Right lung (tissue), 10 donors: ENCODE measurements around the gene PDE4DIP. TPM values are rescaled to one million over a fixed set of nuclear protein-coding genes. Genes with fewer than 3 reads are reported as not detected.
"Not testable (repeated sequence)": the region's sequence is repeated elsewhere in the genome, so short reads cannot be mapped to it uniquely, and the experiment has no call there.

Experiments used
- DNase-seq, 2 donors: peaks; one replicate each; pipeline ENCODE4 v3.0.0-alpha.2; 2013
- long read RNA-seq, 8 donors: transcript quantifications; one replicate each; lab custom pipeline, GENCODE V29; 2026
- polyA plus RNA-seq, 5 donors: library from polyadenylated mRNA; unstranded; fragments of 120-200 nt; gene quantifications; one replicate each; pipeline versions ENCODE4 v1.2.1 to v1.2.3, GENCODE V29; 2013; ENCODE audit warnings: inconsistent platforms in 1 of 5, low replicate concordance in 1 of 5; ENCODE audit not compliant: insufficient read length in 5 of 5, insufficient read depth in 1 of 5

The PDE4DIP gene
- 10 to 100 TPM; 43.0 to 78.7 (median 61.9) TPM for polyA plus RNA-seq
- long read RNA-seq, donor 1, partial matches to known transcripts: 0 of 1 reads
- long read RNA-seq, donor 1, other reads (novel, unspliced or antisense): 0 of 1 reads
- long read RNA-seq, donor 2, full-length matches to known transcripts: 3 of 3 reads
- long read RNA-seq, donor 2, partial matches to known transcripts: 0 of 3 reads
- long read RNA-seq, donor 2, other reads (novel, unspliced or antisense): 0 of 3 reads
- long read RNA-seq, donor 3, partial matches to known transcripts: 0 of 1 reads
- long read RNA-seq, donor 3, other reads (novel, unspliced or antisense): 0 of 1 reads
- long read RNA-seq, donor 4, full-length matches to known transcripts: 1 of 1 reads
- long read RNA-seq, donor 4, partial matches to known transcripts: 0 of 1 reads
- long read RNA-seq, donor 4, other reads (novel, unspliced or antisense): 0 of 1 reads
- long read RNA-seq, donor 5, full-length matches to known transcripts: 2 of 15 reads
- long read RNA-seq, donor 5, partial matches to known transcripts: 5 of 15 reads
- long read RNA-seq, donor 5, other reads (novel, unspliced or antisense): 8 of 15 reads
- long read RNA-seq, donor 6, partial matches to known transcripts: 0 of 1 reads
- long read RNA-seq, donor 6, other reads (novel, unspliced or antisense): 0 of 1 reads
- long read RNA-seq, donor 7, full-length matches to known transcripts: 3 of 3 reads
- long read RNA-seq, donor 7, partial matches to known transcripts: 0 of 3 reads
- long read RNA-seq, donor 7, other reads (novel, unspliced or antisense): 0 of 3 reads
- long read RNA-seq, donor 8: 0 reads

GRCh38 chr1:148844220-148844619, at the start of gene PDE4DIP:
Gene PDE4DIP, plus strand, starts transcription at chr1:148844428. Its CDS starts 347 bp downstream, at chr1:148844775.
- not testable (repeated sequence) for DNase-seq

- DNase-seq: not testable (repeated sequence)
Measured at GRCh38 chr1:148808268-148808928, 35.8 kb upstream of the PDE4DIP start.

DNA sequence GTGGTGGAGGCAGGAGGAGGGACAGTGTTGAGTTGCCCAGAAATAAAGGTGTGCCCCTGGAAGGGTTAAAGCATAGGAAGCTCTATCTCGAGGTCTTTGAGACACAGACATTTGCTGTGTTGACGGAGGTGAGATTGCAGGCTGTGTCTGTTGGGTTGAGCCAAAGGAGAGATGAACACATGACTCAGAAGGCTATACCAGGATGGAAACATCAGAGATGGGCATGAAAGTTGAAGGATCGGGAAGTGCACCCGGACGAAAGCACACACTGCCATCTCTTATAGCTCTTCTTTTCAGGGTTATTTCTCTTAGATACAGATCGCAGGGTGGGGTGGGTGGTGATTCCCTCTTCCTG, 35.3 kb upstream of the PDE4DIP start:
- DNase-seq: not testable (repeated sequence)

- DNase-seq: not testable (repeated sequence)
Measured at GRCh38 chr1:148822180-148822579, 22.0 kb upstream of the PDE4DIP start.

DNA sequence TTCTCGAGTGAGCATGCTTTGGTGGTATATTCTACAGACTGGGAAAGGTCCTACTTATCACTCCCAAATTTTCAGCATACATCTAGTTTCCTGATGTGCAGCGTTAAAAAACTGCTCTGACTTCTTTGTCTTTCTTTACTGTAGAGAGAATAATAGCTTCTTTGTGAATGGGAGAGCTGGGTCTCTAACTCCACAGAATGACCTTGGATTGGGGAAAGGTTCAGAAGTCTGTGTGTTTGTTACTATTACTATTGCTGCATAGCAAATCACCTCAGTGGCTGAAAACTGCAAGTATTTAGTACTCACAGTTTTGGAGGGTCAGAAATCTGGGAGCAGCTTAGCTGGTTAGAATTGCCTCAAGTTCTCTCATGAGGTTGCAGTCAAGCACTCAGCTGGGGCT, 20.4 kb upstream of the PDE4DIP start:
- not testable (repeated sequence) for DNase-seq

DNA sequence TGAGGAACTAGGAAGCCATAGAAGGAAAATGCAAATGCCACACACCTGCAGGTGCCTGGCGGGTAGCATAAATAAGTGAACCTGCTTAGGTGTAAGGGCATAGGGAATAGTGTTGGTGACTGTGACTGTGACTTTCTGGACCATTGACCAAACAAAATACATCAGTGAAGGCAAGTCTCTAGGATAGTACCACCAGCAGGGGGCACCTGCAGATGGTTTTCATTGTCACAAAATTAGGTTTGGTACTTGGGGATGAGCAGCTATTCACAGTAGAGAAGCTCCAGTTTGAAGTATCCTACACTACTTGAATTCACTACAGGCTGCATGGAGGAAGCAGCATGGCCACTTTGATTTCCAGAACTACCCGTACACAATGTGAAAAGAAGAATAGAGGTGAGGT, 19.2 kb upstream of the PDE4DIP start:
- DNase-seq: not testable (repeated sequence)

- not testable (repeated sequence) for DNase-seq
Measured at GRCh38 chr1:148828531-148828930, 15.7 kb upstream of the PDE4DIP start.

- DNase-seq: not testable (repeated sequence)
Measured at GRCh38 chr1:148828962-148829361, 15.3 kb upstream of the PDE4DIP start.

GRCh38 chr1:148829365-148829764, 14.9 kb upstream of the PDE4DIP start:
- DNase-seq: not testable (repeated sequence)

DNA sequence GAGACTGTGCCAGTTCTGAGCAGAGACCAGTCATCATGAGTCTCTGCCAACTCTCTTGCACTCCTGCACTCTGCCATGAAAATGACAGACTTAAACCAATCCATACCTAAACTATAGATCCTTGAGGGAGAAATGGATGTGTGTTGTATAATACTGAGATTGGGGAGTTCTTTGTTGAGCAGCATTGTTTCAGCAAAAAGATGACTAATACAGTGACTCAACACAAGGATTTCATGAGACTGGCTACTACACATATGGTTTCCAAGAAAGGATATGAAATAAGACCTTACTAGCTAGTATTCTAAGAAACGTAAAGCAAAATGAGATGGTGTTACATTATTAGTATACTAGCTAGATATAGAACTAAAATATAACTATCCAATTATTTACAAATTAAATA, 3.0 kb upstream of the PDE4DIP start:
- not testable (repeated sequence) for DNase-seq

DNA sequence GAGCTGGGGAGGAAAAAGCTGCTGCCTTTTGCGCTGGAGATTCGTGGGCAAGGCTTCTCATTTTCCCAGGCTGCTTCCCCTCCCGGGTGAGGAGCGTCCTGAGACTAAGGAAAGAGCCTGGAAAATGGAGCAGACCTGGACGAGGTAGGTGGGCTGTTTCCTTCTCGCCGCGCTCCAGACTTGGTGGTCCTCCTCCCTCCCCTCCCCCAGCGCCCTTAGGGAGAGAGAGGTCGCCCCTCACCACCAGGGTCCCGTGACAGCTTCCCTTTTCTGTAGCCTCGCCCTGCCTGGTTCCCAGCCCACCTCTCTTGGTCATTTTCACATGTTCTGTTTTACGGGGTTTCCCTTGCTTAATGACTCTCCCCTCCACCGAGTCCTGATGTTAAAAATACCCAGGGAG, 423 bp downstream of the PDE4DIP start:
- not testable (repeated sequence) for DNase-seq

DNA sequence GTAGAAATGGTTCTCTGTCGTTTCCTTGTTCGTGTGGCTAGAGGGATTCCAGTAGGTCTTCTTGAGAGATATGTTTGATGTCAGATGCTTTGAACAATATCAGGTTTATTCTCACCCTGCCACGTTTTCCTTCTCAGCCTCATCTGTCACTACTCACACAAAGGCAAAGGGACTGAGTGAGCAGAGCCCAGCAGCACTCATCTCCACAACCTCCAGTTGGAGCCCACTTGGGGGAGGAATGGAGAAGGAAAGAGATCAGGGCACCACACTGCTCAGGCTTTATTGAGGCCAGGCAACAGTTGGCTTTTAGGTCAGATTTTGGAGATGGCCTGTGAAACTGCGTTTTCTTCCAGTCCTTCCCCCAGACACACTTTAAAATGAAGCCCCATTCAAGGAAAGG, 840 bp downstream of the PDE4DIP start:
- DNase-seq: not testable (repeated sequence)

DNA sequence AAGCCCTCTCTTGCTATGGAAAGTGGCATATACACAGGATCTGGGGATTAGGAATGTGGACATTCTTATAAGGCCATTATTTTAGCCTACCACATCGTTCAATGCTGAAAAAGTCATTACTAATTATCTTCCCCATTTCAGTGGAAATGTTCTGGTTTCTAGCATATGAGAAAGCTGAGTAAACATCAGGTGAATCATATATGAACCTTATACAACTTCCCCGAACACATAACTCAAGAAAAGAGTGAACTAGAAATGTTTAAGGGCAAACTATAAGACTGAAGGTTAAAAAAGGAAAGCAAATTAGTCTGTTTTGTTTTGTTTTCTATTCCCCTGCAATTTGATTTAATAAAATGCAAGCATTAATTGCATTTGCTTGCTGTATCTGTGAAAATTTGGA, 6.1 kb downstream of the PDE4DIP start:
- DNase-seq: not testable (repeated sequence)

DNA sequence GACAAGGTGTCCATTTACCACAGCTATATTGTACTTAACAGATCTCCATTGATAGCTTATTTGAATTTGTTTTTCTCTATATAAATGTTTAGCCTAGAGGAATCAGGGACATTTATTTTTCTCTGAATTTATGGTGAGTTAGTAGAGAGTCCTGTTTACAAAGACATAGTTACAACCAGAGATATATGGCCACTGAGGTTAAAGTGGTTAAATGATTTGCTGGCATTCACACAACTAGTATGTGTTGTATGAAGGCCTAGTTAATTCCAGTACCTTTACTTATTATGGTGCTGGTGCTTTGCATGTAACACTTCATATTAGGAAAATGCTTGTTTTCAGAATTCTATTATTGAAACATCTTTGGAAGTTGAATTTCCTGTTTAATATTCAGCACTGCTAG, 6.6 kb downstream of the PDE4DIP start:
- not testable (repeated sequence) for DNase-seq

GRCh38 chr1:148851684-148852083, 7.5 kb downstream of the PDE4DIP start:
- not testable (repeated sequence) for DNase-seq

GRCh38 chr1:148853363-148853762, 9.1 kb downstream of the PDE4DIP start:
- DNase-seq: not testable (repeated sequence)

- DNase-seq: not testable (repeated sequence)
Measured at GRCh38 chr1:148854063-148854462, 9.8 kb downstream of the PDE4DIP start.

GRCh38 chr1:148855367-148855766, 11.1 kb downstream of the PDE4DIP start:
- not testable (repeated sequence) for DNase-seq

- not testable (repeated sequence) for DNase-seq
Measured at GRCh38 chr1:148860049-148860448, 15.8 kb downstream of the PDE4DIP start.

- not testable (repeated sequence) for DNase-seq
Measured at GRCh38 chr1:148860579-148861259, 16.5 kb downstream of the PDE4DIP start.

GRCh38 chr1:148862590-148862989, 18.4 kb downstream of the PDE4DIP start:
- not testable (repeated sequence) for DNase-seq
